ENCODE measurements around the gene SIGLEC11.

GRCh38 chr19:49908480-49909420, 52.2 kb downstream of the SIGLEC11 start:
- TF ChIP-seq, protein P1, sequence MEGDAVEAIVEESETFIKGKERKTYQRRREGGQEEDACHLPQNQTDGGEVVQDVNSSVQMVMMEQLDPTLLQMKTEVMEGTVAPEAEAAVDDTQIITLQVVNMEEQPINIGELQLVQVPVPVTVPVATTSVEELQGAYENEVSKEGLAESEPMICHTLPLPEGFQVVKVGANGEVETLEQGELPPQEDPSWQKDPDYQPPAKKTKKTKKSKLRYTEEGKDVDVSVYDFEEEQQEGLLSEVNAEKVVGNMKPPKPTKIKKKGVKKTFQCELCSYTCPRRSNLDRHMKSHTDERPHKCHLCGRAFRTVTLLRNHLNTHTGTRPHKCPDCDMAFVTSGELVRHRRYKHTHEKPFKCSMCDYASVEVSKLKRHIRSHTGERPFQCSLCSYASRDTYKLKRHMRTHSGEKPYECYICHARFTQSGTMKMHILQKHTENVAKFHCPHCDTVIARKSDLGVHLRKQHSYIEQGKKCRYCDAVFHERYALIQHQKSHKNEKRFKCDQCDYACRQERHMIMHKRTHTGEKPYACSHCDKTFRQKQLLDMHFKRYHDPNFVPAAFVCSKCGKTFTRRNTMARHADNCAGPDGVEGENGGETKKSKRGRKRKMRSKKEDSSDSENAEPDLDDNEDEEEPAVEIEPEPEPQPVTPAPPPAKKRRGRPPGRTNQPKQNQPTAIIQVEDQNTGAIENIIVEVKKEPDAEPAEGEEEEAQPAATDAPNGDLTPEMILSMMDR (IDR thresholded peaks at IDR 0.05; ENCODE audit: borderline replicate concordance, extremely low read depth, low read length, poor library complexity, severe bottlenecking), result no peak
- TF ChIP-seq EZH2 (IDR thresholded peaks at IDR 0.05; ENCODE audit: borderline replicate concordance, low read depth, low read length, severe bottlenecking), result no peak

All from DND-41 (cell line).